Adipocyte (in vitro differentiated cells): ENCODE results near the gene MSRB1.
"Not testable (repeated sequence)": the region's sequence is repeated elsewhere in the genome, so short reads cannot be mapped to it uniquely, and the experiment has no call there.

Experiments
- DNase-seq: peaks from one replicate; pipeline ENCODE4 v3.0.0-alpha.2; 2015; ENCODE audit warnings: low read depth
- H3K27me3 ChIP-seq: replicated peaks from 2 replicates; pipeline ENCODE4 v1.7.0; 2013; ENCODE audit warnings: mild to moderate bottlenecking, low read length, moderate library complexity; ENCODE audit not compliant: control insufficient read depth, insufficient read depth
- H3K36me3 ChIP-seq: 2 replicates; pipeline ENCODE4 v1.7.0; 2013; ENCODE audit warnings: low read length, mild to moderate bottlenecking, moderate library complexity; ENCODE audit not compliant: control insufficient read depth, insufficient read depth, severe bottlenecking
- H3K4me1 ChIP-seq: 2 replicates; pipeline ENCODE4 v1.7.0; 2013; ENCODE audit warnings: mild to moderate bottlenecking, low read length, moderate library complexity; ENCODE audit not compliant: control insufficient read depth, insufficient read depth
- H3K4me3 ChIP-seq: 2 replicates; pipeline ENCODE4 v1.7.0; 2013; ENCODE audit warnings: mild to moderate bottlenecking, low read length, moderate library complexity
- H3K9ac ChIP-seq: 2 replicates; pipeline ENCODE4 v1.7.0; 2013; ENCODE audit warnings: mild to moderate bottlenecking, low read length, moderate library complexity
- H3K9me3 ChIP-seq: 2 replicates; pipeline ENCODE4 v1.7.0; 2013; ENCODE audit warnings: mild to moderate bottlenecking, low read length, moderate library complexity; ENCODE audit not compliant: control insufficient read depth

The MSRB1 gene

GRCh38 chr16:1957434-1958142 lies 14.6 kb upstream of the MSRB1 start:
- DNase-seq, H3K9me3 ChIP-seq, H3K9ac ChIP-seq, H3K4me3 ChIP-seq, H3K27me3 ChIP-seq: not testable (repeated sequence)
- peaks cover 16% of the 10 kb centered on the region for H3K36me3 ChIP-seq
- peaks cover 17% of the 10 kb centered on the region for H3K4me1 ChIP-seq

GRCh38 chr16:1953734-1954133 lies 10.7 kb upstream of the MSRB1 start:
- Histone ChIP-seq H3K27me3 (no peaks in the 10 kb centered on the region), H3K9ac (no peak overlapping the region), H3K9me3 (no peaks in the 10 kb centered on the region), H3K36me3 (no peaks in the 10 kb centered on the region), H3K4me1 (no peaks in the 10 kb centered on the region), H3K4me3 (no peak overlapping the region)
- no peak for DNase-seq

- H3K36me3 ChIP-seq = no peaks in the 10 kb centered on the region
- H3K9me3 ChIP-seq = no peaks in the 10 kb centered on the region
- H3K4me3 ChIP-seq = no peak overlapping the region
- no peaks in the 10 kb centered on the region for H3K4me1 ChIP-seq
- DNase-seq = no peak
- no peak overlapping the region for H3K9ac ChIP-seq
- no peaks in the 10 kb centered on the region for H3K27me3 ChIP-seq
Measured at GRCh38 chr16:1950559-1950958, 7.6 kb upstream of the MSRB1 start.

GRCh38 chr16:1950047-1950446 lies 7.0 kb upstream of the MSRB1 start:
- no peak for DNase-seq
- no peaks in the 10 kb centered on the region for H3K9me3 ChIP-seq
- H3K36me3 ChIP-seq = no peaks in the 10 kb centered on the region
- H3K4me3 ChIP-seq = no peak overlapping the region
- no peak overlapping the region for H3K9ac ChIP-seq
- H3K4me1 ChIP-seq = no peaks in the 10 kb centered on the region
- H3K27me3 ChIP-seq = no peaks in the 10 kb centered on the region

DNA sequence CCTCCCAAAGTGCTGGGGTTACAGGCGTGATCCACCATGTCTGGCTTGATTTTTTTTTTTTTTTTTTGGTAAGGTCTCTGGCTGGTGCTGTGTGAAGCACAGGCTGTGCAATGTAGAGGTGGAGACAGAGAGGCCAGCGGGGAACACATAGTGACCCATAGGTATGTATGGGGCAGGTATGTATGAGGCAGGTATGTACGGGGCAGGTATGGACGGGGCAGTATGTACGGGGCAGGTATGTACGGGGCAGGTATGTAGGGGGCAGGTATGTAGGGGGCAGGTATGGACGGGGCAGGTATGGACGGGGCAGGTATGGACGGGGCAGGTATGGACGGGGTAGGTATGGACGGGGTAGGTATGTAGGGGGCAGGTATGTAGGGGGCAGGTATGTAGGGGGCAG lies 6.5 kb upstream of the MSRB1 start:
- Histone ChIP-seq H3K27me3 (no peaks in the 10 kb centered on the region), H3K36me3 (no peaks in the 10 kb centered on the region), H3K9ac (no peak overlapping the region)

GRCh38 chr16:1947369-1947670 lies 4.3 kb upstream of the MSRB1 start:
- H3K9me3 ChIP-seq = no peaks in the 10 kb centered on the region
- H3K4me3 ChIP-seq = no peak overlapping the region
- no peaks in the 10 kb centered on the region for H3K36me3 ChIP-seq
- H3K4me1 ChIP-seq = peaks cover 5% of the 10 kb centered on the region
- H3K9ac ChIP-seq = no peak overlapping the region
- no peak for DNase-seq
- no peaks in the 10 kb centered on the region for H3K27me3 ChIP-seq

More for the DNA sequence above, 6.5 kb upstream of the MSRB1 start:
- H3K4me1 ChIP-seq = no peaks in the 10 kb centered on the region
- H3K9me3 ChIP-seq = no peaks in the 10 kb centered on the region
- no peak for DNase-seq
- no peak overlapping the region for H3K4me3 ChIP-seq

DNA sequence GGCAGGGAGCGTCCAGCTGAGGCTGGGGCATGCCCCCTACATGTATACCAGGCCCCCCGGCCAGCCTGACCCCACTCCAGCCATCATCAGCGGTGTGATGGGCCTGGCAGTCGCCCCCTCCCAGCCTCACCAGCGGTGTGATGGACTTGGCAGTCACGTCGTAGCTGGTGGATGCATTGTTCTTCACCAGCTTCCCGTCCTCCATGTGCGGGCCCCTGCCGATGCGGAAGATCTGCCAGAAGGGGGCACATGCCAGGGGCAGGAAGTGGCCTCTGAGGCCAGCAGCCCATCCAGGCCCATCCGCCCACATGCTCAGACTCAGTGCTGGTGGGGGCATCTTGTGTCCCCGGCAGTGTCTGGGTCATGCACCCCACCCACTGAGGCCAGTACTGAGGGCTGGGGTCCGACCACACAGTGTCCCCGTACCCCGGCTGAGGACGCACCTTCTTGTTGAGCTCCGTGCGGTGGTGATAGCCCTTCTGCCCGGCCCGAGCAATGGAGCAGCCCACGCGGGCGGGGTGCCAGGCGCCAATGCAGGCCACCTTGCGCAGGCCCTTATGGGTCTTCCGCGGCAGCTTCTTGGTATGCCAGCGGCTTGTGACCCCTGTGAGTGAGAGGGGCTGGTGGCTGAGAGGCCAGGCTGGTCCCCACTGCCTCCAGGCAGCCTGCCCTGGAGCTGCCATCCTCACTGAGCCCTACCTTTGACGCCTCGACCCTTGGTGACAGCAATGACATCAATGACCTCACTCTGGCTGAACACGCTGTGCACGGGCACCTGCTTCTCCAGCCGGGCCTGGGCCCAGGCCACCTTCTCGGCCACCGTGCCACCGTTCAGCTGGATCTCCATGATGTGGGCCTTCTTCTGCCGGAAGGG lies 3.7 kb upstream of the MSRB1 start:
- peaks cover 10% of the 10 kb centered on the region for H3K4me1 ChIP-seq
- DNase-seq = no peak
- no peak overlapping the region for H3K9ac ChIP-seq
- H3K4me3 ChIP-seq = no peak overlapping the region
- no peaks in the 10 kb centered on the region for H3K27me3 ChIP-seq
- no peaks in the 10 kb centered on the region for H3K36me3 ChIP-seq
- H3K9me3 ChIP-seq = no peaks in the 10 kb centered on the region

- Histone ChIP-seq H3K4me3 (no peak overlapping the region), H3K9me3 (no peaks in the 10 kb centered on the region), H3K4me1 (peaks cover 17% of the 10 kb centered on the region), H3K9ac (no peak overlapping the region), H3K27me3 (no peaks in the 10 kb centered on the region), H3K36me3 (peaks cover 2% of the 10 kb centered on the region)
- no peak for DNase-seq
Measured at GRCh38 chr16:1945559-1946391, 2.8 kb upstream of the MSRB1 start.

- H3K4me1 ChIP-seq = peaks cover 17% of the 10 kb centered on the region
Measured at GRCh38 chr16:1944612-1945199, 1.7 kb upstream of the MSRB1 start.

GRCh38 chr16:1942047-1942809 lies 771 bp downstream of the MSRB1 start:
- DNase-seq = peak; percentile 30
- Histone ChIP-seq H3K27me3 (no peaks in the 10 kb centered on the region), H3K4me3 (peak overlapping the region; percentile 92)

More at GRCh38 chr16:1944612-1945199, 1.7 kb upstream of the MSRB1 start:
- peaks cover 7% of the 10 kb centered on the region for H3K36me3 ChIP-seq
- H3K9me3 ChIP-seq = no peaks in the 10 kb centered on the region
- H3K9ac ChIP-seq = no peak overlapping the region
- no peak for DNase-seq
- no peak overlapping the region for H3K4me3 ChIP-seq
- no peaks in the 10 kb centered on the region for H3K27me3 ChIP-seq

More at GRCh38 chr16:1942047-1942809, 771 bp downstream of the MSRB1 start:
- Histone ChIP-seq H3K9ac (peak overlapping the region; percentile 94), H3K36me3 (peaks cover 21% of the 10 kb centered on the region), H3K4me1 (peaks cover 23% of the 10 kb centered on the region), H3K9me3 (no peaks in the 10 kb centered on the region)
